Activated T-cell treated with anti-CD3 and anti-CD28 coated beads for 24 hours (primary cell): ENCODE measurements around the gene ALOX12.
A peak's percentile ranks its signal among the peaks of the same experiment; 100 is the strongest.
"Not testable (repeated sequence)": the region's sequence is repeated elsewhere in the genome, so short reads cannot be mapped to it uniquely, and the experiment has no call there.

Experiments
- DNase-seq: peaks from one replicate; pipeline ENCODE4 v3.0.0-alpha.2; 2020; ENCODE audit warnings: low read depth

The ALOX12 gene

DNA sequence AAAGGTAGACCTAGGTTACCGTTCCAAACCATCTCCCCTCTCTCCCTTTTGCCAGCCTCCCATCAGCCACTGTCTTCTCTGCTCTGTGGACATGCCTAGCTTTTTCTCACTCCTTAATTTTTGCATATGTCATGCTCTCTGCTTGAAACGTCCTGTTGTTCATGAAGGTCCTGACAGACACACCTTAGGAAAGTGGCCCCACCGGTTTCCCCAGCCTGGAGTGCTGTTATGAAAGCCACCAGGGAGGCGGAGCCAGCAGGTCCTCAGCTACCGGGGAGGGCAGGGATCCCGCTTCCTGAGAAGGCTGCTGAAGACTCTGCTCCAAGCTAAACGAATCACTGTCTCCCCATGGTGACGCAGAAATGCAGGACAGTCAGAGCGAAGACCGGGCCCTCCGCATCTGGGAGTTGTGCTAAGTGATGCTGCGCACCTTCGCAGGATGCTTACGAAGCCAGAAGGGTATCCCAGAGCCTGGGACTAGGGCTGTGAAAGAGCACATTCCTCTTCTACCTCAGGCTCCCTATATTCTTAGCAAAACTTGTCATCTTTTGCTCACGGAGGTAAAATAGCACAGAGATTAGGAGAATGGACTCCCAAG lies 50.4 kb downstream of the ALOX12 start:
- DNase-seq = no peak

GRCh38 chr17:7046725-7047397 lies 51.0 kb downstream of the ALOX12 start:
- peak; percentile 63 for DNase-seq

DNA sequence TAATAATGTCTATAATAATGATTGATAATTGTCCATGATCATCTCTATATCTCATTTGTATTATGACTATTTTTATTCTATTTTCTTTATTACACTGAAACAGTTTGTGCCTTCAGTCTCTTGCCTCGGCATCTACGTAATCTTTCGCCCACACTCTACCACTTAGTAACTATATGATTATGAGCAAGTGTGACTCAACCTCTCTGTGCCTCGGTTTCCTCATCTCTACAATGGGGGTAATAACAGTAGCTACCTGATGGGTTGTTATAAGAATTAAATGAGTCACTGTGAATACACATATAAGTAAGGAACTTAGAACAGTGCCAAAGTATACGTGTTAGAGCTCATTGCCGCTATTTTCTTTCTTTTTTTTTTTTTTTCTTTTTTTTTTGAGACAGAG lies 51.7 kb downstream of the ALOX12 start:
- DNase-seq = no peak

GRCh38 chr17:7048968-7049367 lies 53.1 kb downstream of the ALOX12 start:
- DNase-seq = no peak

- DNase-seq = not testable (repeated sequence)
Measured at GRCh38 chr17:7050583-7050982, 54.7 kb downstream of the ALOX12 start.

- DNase-seq = no peak
Measured at GRCh38 chr17:7056386-7056785, 60.5 kb downstream of the ALOX12 start.

DNA sequence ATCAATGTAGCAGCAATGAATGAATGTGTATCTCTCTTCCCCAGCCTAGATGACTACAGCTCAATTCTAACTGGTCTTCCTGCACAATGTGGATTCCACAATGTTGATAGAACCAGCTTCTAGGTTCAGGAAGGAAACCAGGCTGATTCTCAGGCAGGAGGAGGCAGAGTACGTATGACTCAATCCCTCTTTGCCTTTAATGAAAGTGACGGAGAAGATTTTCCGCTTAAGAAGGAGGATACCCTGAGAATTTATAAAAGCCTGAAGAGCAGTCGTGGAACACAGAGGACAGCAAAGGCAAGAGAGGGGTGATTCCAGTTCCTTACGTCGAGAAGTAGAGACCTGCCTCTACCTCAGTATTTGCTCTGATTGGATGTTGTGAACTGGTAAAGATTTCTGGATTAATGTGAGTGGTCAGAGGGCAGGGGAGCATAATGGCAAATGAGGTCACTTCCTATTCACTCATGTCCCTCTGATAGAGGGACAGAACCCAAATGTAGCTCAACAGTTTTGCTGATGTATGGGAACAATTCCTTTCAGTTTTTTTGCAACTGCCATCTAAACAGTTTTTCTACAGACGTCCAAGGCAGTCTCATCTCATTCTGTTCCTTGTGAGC lies 63.1 kb downstream of the ALOX12 start:
- no peak for DNase-seq
